ENCODE measurements around the gene RNF121. TPM values are rescaled to one million over a fixed set of nuclear protein-coding genes. Genes with fewer than 3 reads are reported as not detected.
"Not testable (repeated sequence)": the region's sequence is repeated elsewhere in the genome, so short reads cannot be mapped to it uniquely, and the experiment has no call there.

RNF121 gene
- total RNA-seq, 4 donors from 2014 or later = 13.1 to 25.8 (median 21.5) TPM

GRCh38 chr11:71908218-71908617 is 20.6 kb upstream of the RNF121 start:
- H3K36me3 ChIP-seq = peaks cover 0 to 53% of the 10 kb centered on the region in 2 donors

GRCh38 chr11:71910775-71911174 is 18.1 kb upstream of the RNF121 start:
- not testable (repeated sequence) for H3K4me3 ChIP-seq, H3K9me3 ChIP-seq, H3K27ac ChIP-seq, ATAC-seq, H3K4me1 ChIP-seq, H3K27me3 ChIP-seq
- H3K36me3 ChIP-seq = peaks cover 0 to 62% of the 10 kb centered on the region in 2 donors
- 75% methylated on average over 2 to 5 of the region's 5 CpGs for WGBS, 2 donors (ENCODE audit: low coverage in 1 of 2)

More at GRCh38 chr11:71908218-71908617, 20.6 kb upstream of the RNF121 start:
- WGBS, 2 donors (ENCODE audit: low coverage in 1 of 2) = 82 to 87% methylated on average over 7 to 9 of the region's 9 CpGs
- TF ChIP-seq POLR2A (IDR thresholded peaks at IDR 0.05) (no peak), CTCF (IDR thresholded peaks at IDR 0.05) (no peak)
- Histone ChIP-seq H3K27me3 (no peaks in the 10 kb centered on the region), H3K4me1 (no peaks in the 10 kb centered on the region), H3K27ac (no peak overlapping the region), H3K4me3 (no peak overlapping the region), H3K9me3 (no peaks in the 10 kb centered on the region)
- ATAC-seq = no peak

- 72 to 89% methylated on average over 3 to 5 of the region's 10 CpGs for WGBS, 2 donors (ENCODE audit: low coverage in 1 of 2)
- not testable (repeated sequence) for H3K9me3 ChIP-seq, H3K4me1 ChIP-seq, H3K27ac ChIP-seq, H3K4me3 ChIP-seq, ATAC-seq, H3K27me3 ChIP-seq
- H3K36me3 ChIP-seq = peaks cover 0 to 69% of the 10 kb centered on the region in 2 donors
These were observed 17.4 kb upstream of the RNF121 start for GRCh38 chr11:71911321-71911985.

GRCh38 chr11:71911986-71912340 is 16.9 kb upstream of the RNF121 start:
- not testable (repeated sequence) for H3K27me3 ChIP-seq, H3K4me3 ChIP-seq, ATAC-seq, H3K9me3 ChIP-seq, H3K4me1 ChIP-seq, H3K27ac ChIP-seq
- 60 to 71% methylated on average over 1 of the region's 10 CpGs for WGBS, 2 donors (ENCODE audit: low coverage in 1 of 2)
- peaks cover 0 to 70% of the 10 kb centered on the region in 2 donors for H3K36me3 ChIP-seq

- Histone ChIP-seq H3K27ac (no peak overlapping the region), H3K4me3 (no peak overlapping the region), H3K9me3 (no peaks in the 10 kb centered on the region), H3K4me1 (no peaks in the 10 kb centered on the region), H3K27me3 (no peaks in the 10 kb centered on the region), H3K36me3 (peaks cover 0 to 83% of the 10 kb centered on the region in 2 donors)
- ATAC-seq = no peak
- TF ChIP-seq CTCF (IDR thresholded peaks at IDR 0.05) (no peak), EP300 (IDR thresholded peaks at IDR 0.05) (no peak), POLR2A (IDR thresholded peaks at IDR 0.05) (no peak), POLR2AphosphoS5 (IDR thresholded peaks at IDR 0.05) (no peak)
- 85 to 92% methylated on average over 4 to 5 of the region's 5 CpGs for WGBS, 2 donors (ENCODE audit: low coverage in 1 of 2)
These were observed 14.9 kb upstream of the RNF121 start for GRCh38 chr11:71913756-71914526.

- WGBS, 2 donors (ENCODE audit: low coverage in 1 of 2) = 87 to 97% methylated on average over 2 to 6 of the region's 7 CpGs
- no peaks in the 10 kb centered on the region for H3K9me3 ChIP-seq
- H3K4me1 ChIP-seq = no peaks in the 10 kb centered on the region
- no peak overlapping the region for H3K4me3 ChIP-seq
- no peak overlapping the region for H3K27ac ChIP-seq
- no peak for ATAC-seq
- peaks cover 0 to 84% of the 10 kb centered on the region in 2 donors for H3K36me3 ChIP-seq
- H3K27me3 ChIP-seq = no peaks in the 10 kb centered on the region
- TF ChIP-seq CTCF (IDR thresholded peaks at IDR 0.05) = no peak
- TF ChIP-seq POLR2AphosphoS5 (IDR thresholded peaks at IDR 0.05) = no peak
- TF ChIP-seq POLR2A (IDR thresholded peaks at IDR 0.05) = no peak
- TF ChIP-seq EP300 (IDR thresholded peaks at IDR 0.05) = no peak
These were observed 14.1 kb upstream of the RNF121 start for GRCh38 chr11:71914617-71915189.
